B cell (primary cell): ENCODE results near the gene SLC8A3. TPM values are rescaled to one million over a fixed set of nuclear protein-coding genes. Genes with fewer than 3 reads are reported as not detected.

Experiments used
- ATAC-seq: fragments of 200-7000 bp; cut with Tn5 transposase; one replicate; pipeline ENCODE4 v1.10.0; 2021; ENCODE audit warnings: low read depth, mild to moderate bottlenecking, moderate number of reproducible peaks, moderate library complexity
- CTCF ChIA-PET: fragments of 350-600 bp; sonication (Branson Sonifier 250); formaldehyde crosslinking; loops from one replicate; lab custom pipeline; 2021; ENCODE audit warnings: antibody characterized with exemption, inconsistent platforms; lab: Charles Lee
- POLR2A ChIA-PET: fragments of 350-600 bp; sonication (Branson Sonifier 250); formaldehyde crosslinking; loops from one replicate; lab custom pipeline; 2021; ENCODE audit warnings: antibody characterized with exemption; lab: Charles Lee
- DNase-seq: peaks from one replicate; pipeline ENCODE4 v3.0.0; 2013
- H2AFZ ChIP-seq: 2 replicates; pipeline ENCODE4 v1.6.1; 2012; ENCODE audit warnings: mild to moderate bottlenecking, low read depth, low read length; ENCODE audit not compliant: insufficient read depth, poor library complexity, severe bottlenecking
- H3K27ac ChIP-seq, 2 donors: 1 replicate in 1 of 2; 2 replicates in 1 of 2; pipeline ENCODE4 v1.5.1; 2012 to 2013; ENCODE audit warnings: low read length in 2 of 2, mild to moderate bottlenecking in 2 of 2, moderate library complexity in 1 of 2
- H3K27me3 ChIP-seq, 4 experiments: fragments of 200-600 bp in 1 of 4; sonication (generic) in 1 of 4; replicated peaks in 1 of 4; 1 replicate in 2 of 4; 2 replicates in 2 of 4; pipeline versions ENCODE4 v1.6.1 to v1.7.0; 2013 to 2016; ENCODE audit warnings: low read length in 3 of 4, mild to moderate bottlenecking in 2 of 4, mixed read lengths in 1 of 4, moderate library complexity in 1 of 4; ENCODE audit not compliant: insufficient read depth in 4 of 4, control insufficient read depth in 3 of 4; ENCODE audit errors: control extremely low read depth in 1 of 4
- H3K36me3 ChIP-seq, 2 experiments: replicated peaks in 1 of 2; 1 replicate in 1 of 2; 2 replicates in 1 of 2; pipeline versions ENCODE4 v1.6.1 to v1.7.1; 2013; ENCODE audit warnings: low read length in 1 of 2; ENCODE audit not compliant: insufficient read depth in 2 of 2, control insufficient read depth in 1 of 2; ENCODE audit errors: control extremely low read depth in 1 of 2, extremely low read depth in 1 of 2
- H3K4me1 ChIP-seq, 2 donors: fragments of 200-600 bp in 1 of 2; sonication (generic) in 1 of 2; 1 replicate in 1 of 2; 2 replicates in 1 of 2; pipeline versions ENCODE4 v1.5.1 to v1.6.1; 2013 to 2017; ENCODE audit warnings: low read length in 2 of 2; ENCODE audit not compliant: control insufficient read depth in 2 of 2, insufficient read depth in 2 of 2
- H3K4me2 ChIP-seq: replicated peaks from 2 replicates; pipeline ENCODE3; 2012; ENCODE audit warnings: mild to moderate bottlenecking, low read depth, low read length; ENCODE audit not compliant: poor library complexity, severe bottlenecking
- H3K4me3 ChIP-seq, 5 experiments: fragments of 200-600 bp in 1 of 5; sonication (generic) in 1 of 5; 1 replicate in 3 of 5; 2 replicates in 2 of 5; pipeline versions ENCODE4 v1.5.1 to v1.7.0; 2011 to 2016; ENCODE audit warnings: low read length in 4 of 5, mild to moderate bottlenecking in 4 of 5, low read depth in 2 of 5, control low read depth in 1 of 5, moderate library complexity in 1 of 5; ENCODE audit not compliant: insufficient read depth in 1 of 5; ENCODE audit errors: control extremely low read depth in 1 of 5, extremely low read depth in 1 of 5
- H3K79me2 ChIP-seq: fragments of 200-600 bp; sonication (generic); one replicate; pipeline ENCODE4 v1.6.0; 2016; ENCODE audit warnings: low read length; ENCODE audit not compliant: control insufficient read depth, insufficient read depth
- H3K9ac ChIP-seq: fragments of 200-600 bp; sonication (generic); 2 replicates; pipeline ENCODE4 v1.6.1; 2017; ENCODE audit warnings: mild to moderate bottlenecking, low read length, moderate library complexity
- H3K9me3 ChIP-seq, 3 donors: one replicate each; pipeline versions ENCODE4 v1.6.1 to v1.7.1; 2013; ENCODE audit warnings: low read length in 2 of 3; ENCODE audit not compliant: control insufficient read depth in 2 of 3, insufficient read depth in 1 of 3; ENCODE audit errors: control extremely low read depth in 1 of 3
- H4K20me1 ChIP-seq: 2 replicates; pipeline ENCODE4 v1.6.0; 2012; ENCODE audit warnings: mild to moderate bottlenecking, low read length; ENCODE audit not compliant: insufficient read depth, control insufficient read depth, poor library complexity, severe bottlenecking
- H3K27ac Mint-ChIP-seq: one replicate; pipeline ENCODE4 v1.8.0; 2021; ENCODE audit warnings: mixed read lengths
- H3K27me3 Mint-ChIP-seq: one replicate; pipeline ENCODE4 v1.8.0; 2021; ENCODE audit warnings: mixed read lengths
- H3K4me1 Mint-ChIP-seq: one replicate; pipeline ENCODE4 v1.8.0; 2021; ENCODE audit warnings: mixed read lengths
- H3K4me3 Mint-ChIP-seq: one replicate; pipeline ENCODE4 v1.8.0; 2021; ENCODE audit warnings: mixed read lengths
- H3K9me3 Mint-ChIP-seq: one replicate; pipeline ENCODE4 v1.8.0; 2022; ENCODE audit warnings: mixed read lengths; ENCODE audit not compliant: insufficient read depth
- CTCF ChIP-seq: fragments of 200-600 bp; IDR thresholded peaks from one replicate; pipeline ENCODE4 v1.8.0; 2022; ENCODE audit warnings: antibody characterized with exemption, mild to moderate bottlenecking
- EZH2 ChIP-seq: IDR thresholded peaks from 2 replicates; pipeline ENCODE4 v1.6.1; 2012; ENCODE audit warnings: borderline replicate concordance, low read depth, mild to moderate bottlenecking, moderate library complexity, low read length; ENCODE audit not compliant: insufficient read depth, poor library complexity, severe bottlenecking
- WGBS: methylation state at CpG from one replicate; pipeline ENCODE4 v1.1.5; 2013; ENCODE audit warnings: missing lambda C conversion rate; ENCODE audit not compliant: insufficient coverage; 5-methylcytosine and 5-hydroxymethylcytosine counted together
- intact Hi-C: fragments of 100-400 bp; cut with micrococcal nuclease; formaldehyde crosslinking; loops from one replicate; pipeline ENCODE4 v1.10.0; 2022
- polyA plus RNA-seq: library from polyadenylated mRNA; depleted of rRNA; stranded (reverse); fragments of >200 nt; gene quantifications from 2 replicates; pipeline ENCODE4 v1.2.3, GENCODE V29; 2012
- total RNA-seq, 2 donors: library from RNA; stranded (reverse); fragments of 120-200 nt in 1 of 2; gene quantifications; 1 replicate in 1 of 2; 2 replicates in 1 of 2; pipeline versions ENCODE4 v1.2.3 to v1.2.4, GENCODE V29; 2013 to 2022

Gene SLC8A3
- total and polyA plus RNA-seq, 2 donors (not counting 1 experiment from before 2014, with no cell fraction given): 0.07 to 0.09 TPM

GRCh38 chr14:70000601-70001000, 188.2 kb downstream of the SLC8A3 start:
- Histone ChIP-seq H3K9ac (no peak overlapping the region), H3K79me2 (no peaks in the 10 kb centered on the region), H3K27ac (no peak overlapping the region), H3K27me3 (no peaks in the 10 kb centered on the region), H3K36me3 (no peaks in the 10 kb centered on the region), H3K4me1 (peaks cover 0 to 3% of the 10 kb centered on the region in 2 donors), H3K4me2 (no peak overlapping the region), H2AFZ (no peak overlapping the region), H3K9me3 (no peaks in the 10 kb centered on the region), H4K20me1 (no peaks in the 10 kb centered on the region), H3K4me3 (no peak overlapping the region)
- Mint-ChIP-seq H3K27me3 (no peaks in the 10 kb centered on the region), H3K9me3 (no peaks in the 10 kb centered on the region), H3K4me3 (no peak overlapping the region), H3K4me1 (peaks cover 5% of the 10 kb centered on the region), H3K27ac (no peak overlapping the region)
- ChIA-PET POLR2A (no interaction called here), CTCF (no interaction called here)
- TF ChIP-seq EZH2 (no peak), CTCF (no peak)
- 65% methylated on average over 5 of the region's 7 CpGs for WGBS
- DNase-seq: no peak
- intact Hi-C loops: no loop called here
- no peak for ATAC-seq

GRCh38 chr14:69999261-69999674, 189.5 kb downstream of the SLC8A3 start:
- intact Hi-C loops: no loop called here
- no peak overlapping the region for H2AFZ ChIP-seq

More at GRCh38 chr14:69999261-69999674, 189.5 kb downstream of the SLC8A3 start:
- Histone ChIP-seq H3K27me3 (no peaks in the 10 kb centered on the region), H3K4me1 (peaks cover 0 to 3% of the 10 kb centered on the region in 2 donors), H3K27ac (no peak overlapping the region), H4K20me1 (no peaks in the 10 kb centered on the region), H3K4me2 (no peak overlapping the region), H3K4me3 (no peak overlapping the region), H3K79me2 (no peaks in the 10 kb centered on the region), H3K9me3 (no peaks in the 10 kb centered on the region), H3K36me3 (no peaks in the 10 kb centered on the region), H3K9ac (no peak overlapping the region)
- no peak for TF ChIP-seq EZH2
- ATAC-seq (no peak), DNase-seq (no peak)
- no peak overlapping the region for H3K27ac Mint-ChIP-seq
- H3K27me3 Mint-ChIP-seq: peaks cover 10% of the 10 kb centered on the region
- no peak overlapping the region for H3K4me3 Mint-ChIP-seq
- H3K4me1 Mint-ChIP-seq: peaks cover 5% of the 10 kb centered on the region
- no peaks in the 10 kb centered on the region for H3K9me3 Mint-ChIP-seq
- CTCF ChIA-PET: no interaction called here
- POLR2A ChIA-PET: no interaction called here
- 96% methylated on average over 5 of the region's 10 CpGs for WGBS
